Measurements from ENCODE around the gene NAT8L.

The NAT8L gene

DNA sequence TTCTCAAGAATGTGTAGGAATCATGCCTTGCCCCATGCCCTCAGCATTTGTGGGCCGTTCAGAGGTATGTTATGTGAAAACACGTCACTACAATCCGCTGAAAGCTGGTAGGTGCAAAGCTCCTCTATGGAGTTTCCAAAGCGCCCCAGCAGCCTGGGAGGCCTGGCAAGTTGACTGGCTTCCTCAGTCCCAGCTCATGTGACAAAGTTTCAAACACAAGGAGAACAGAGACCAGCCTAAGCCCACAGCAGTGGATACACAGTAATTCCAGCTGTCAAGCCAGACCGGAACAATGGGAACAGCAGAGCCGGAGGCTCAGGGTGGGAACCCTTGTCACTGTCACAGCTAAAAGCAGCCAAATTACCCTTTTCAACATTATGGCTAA is 33.5 kb downstream of the NAT8L start:
- no peak for DNase-seq (ENCODE audit: low read depth, low spot score)

GRCh38 chr4:2093265-2093664 is 34.1 kb downstream of the NAT8L start:
- no peak for DNase-seq (ENCODE audit: low read depth, low spot score)

DNA sequence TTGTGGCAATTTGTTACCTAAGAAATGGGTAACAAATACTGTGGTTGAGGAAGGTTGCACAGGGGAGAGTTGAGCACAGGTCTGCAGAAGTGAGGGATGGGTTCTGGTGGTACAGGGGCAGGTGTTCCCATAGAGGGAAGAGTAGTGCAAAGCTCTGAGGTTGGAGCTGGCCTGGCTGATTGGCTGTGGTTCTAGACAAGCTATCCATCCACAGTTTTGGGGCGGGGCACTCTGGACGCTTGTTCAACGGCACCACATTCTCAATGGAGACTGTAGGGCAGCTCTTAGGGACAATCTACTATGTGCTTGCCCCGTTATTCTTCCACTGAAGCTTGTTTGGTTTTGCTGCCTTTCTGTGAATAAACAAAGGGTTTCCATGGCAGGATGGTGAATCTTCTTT is 35.4 kb downstream of the NAT8L start:
- DNase-seq (ENCODE audit: low read depth, low spot score) = no peak

DNA sequence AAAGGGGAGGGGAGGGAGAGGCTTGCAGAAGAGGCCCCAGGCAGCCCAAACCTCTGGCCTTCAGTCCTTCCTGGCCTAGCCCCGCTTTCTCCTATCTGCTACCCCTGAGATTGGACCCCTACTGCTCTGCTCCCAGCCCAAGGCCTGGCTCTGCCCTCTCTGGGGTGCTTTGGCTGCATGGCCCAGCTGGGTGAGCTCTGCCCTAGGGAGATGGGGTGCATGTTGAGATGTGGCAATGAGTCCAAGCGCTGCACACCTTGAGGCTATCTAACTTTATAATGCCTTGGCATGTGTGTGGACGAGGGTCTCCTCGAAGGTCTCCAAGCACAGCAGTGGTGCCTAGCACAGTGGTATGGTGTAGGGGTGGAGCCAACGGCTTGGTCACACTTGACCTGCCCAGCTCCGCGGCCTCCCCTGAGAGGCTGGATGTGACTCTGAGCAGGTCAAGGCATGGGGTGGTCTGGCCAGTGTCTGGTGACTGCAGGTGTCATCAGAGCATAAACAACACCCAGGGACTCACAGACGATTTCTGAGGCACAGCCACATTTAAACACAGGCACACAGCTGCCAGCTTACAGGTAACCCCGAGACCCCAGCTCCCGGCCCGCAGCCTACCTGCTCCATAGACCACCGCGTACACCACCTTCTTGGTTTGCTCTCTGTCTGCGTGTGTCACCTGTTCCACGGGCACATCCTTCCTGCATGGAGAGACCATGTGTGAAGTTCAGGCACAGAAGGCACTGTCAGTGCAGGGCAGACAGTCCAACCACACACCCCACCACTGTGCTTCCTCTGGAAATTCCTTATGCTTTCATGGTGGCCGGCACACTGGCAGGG is 36.3 kb downstream of the NAT8L start:
- DNase-seq (ENCODE audit: low read depth, low spot score) = no peak

GRCh38 chr4:2096073-2096609 is 37.0 kb downstream of the NAT8L start:
- peak; percentile 59 for DNase-seq (ENCODE audit: low read depth, low spot score)

GRCh38 chr4:2101346-2102044 is 42.4 kb downstream of the NAT8L start:
- DNase-seq (ENCODE audit: low read depth, low spot score) = no peak

GRCh38 chr4:2102045-2102883 is 43.1 kb downstream of the NAT8L start:
- DNase-seq (ENCODE audit: low read depth, low spot score) = no peak

DNA sequence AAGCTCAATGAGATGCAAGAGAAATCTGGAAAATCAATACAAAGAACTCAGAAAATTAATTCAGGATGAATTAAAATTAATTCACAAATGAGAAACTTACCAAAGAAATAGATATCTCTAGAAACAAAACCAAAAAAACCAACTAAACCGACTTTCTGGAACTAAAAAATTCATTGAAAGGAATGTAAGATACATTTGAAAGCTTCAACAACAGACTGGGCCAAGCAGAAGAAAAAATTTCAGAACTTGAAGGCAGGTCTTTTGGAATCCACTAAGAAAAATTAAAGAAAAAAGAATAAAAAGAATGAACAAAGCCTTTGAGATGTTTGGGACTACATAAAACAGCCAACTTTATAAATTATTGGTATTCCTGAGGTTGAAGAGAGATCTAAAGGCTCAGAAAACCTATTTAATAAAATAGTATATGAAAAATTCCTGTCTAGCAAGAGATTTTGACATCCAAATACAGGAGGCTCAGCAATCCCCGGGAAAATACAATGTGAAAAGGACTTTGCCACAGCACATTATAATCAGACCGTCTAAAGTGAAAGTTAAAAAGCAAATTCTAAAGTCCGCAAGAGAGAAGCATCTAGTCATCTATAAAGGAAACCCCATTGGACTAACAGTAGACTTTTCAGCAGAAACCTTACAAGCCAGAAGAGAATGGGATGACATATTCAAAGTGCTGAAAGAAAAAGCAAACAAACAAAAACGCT is 44.2 kb downstream of the NAT8L start:
- DNase-seq (ENCODE audit: low read depth, low spot score) = no peak

DNA sequence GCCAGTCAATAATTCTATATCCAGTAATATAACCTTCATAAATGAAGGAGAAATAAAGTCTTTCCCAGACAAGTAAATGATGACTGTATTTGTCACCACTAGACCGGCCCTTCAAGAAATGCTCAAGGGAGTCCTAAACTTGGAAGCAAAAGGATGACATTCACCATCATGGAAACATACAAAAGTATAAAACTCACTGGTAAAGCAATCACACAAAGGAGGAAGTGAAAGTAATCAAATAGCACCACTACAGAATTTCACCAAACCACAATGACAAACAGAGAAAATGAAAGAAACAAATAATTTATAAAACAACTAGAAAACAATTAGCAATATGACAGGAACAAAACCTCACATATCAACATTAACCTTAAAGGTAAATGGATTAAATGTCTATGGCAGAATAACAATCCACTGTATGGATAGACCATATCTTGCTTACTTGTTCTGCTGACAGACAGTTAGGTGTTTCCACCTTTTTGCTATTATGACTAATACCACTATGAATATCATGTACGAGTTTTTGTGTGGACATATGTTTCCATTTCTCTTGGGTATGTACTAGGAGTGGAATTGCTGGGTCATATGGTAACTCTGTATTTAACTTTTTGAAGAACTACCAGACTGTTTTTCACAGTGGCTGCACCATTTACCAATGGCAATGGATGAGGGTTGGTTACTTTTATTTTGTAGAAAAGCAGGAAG is 44.9 kb downstream of the NAT8L start:
- DNase-seq (ENCODE audit: low read depth, low spot score) = no peak

- DNase-seq (ENCODE audit: low read depth, low spot score) = no peak
Measured at GRCh38 chr4:2104556-2105345, 45.6 kb downstream of the NAT8L start.

- no peak for DNase-seq (ENCODE audit: low read depth, low spot score)
Measured at GRCh38 chr4:2105559-2105958, 46.4 kb downstream of the NAT8L start.

- DNase-seq (ENCODE audit: low read depth, low spot score) = no peak
Measured at GRCh38 chr4:2116687-2117400, 57.7 kb downstream of the NAT8L start.

Measured in ELF-1 (cell line).